Lower leg skin (tissue), 3 donors: ENCODE results near the gene PMP22.

Source experiments
- POLR2A ChIP-seq, 2 donors: fragments of 450-650 bp; IDR thresholded peaks; one replicate each; pipeline ENCODE4 v1.6.1; 2016 to 2017; ENCODE audit warnings: antibody characterized with exemption in 2 of 2, mild to moderate bottlenecking in 1 of 2, moderate library complexity in 1 of 2
- TF ChIP-seq, protein P1 (sequence below), 3 donors: fragments of 450-650 bp; IDR thresholded peaks; one replicate each; pipeline ENCODE4 v1.5.1; 2016; ENCODE audit warnings: antibody characterized with exemption in 3 of 3, mild to moderate bottlenecking in 3 of 3, moderate library complexity in 2 of 3

DNA sequence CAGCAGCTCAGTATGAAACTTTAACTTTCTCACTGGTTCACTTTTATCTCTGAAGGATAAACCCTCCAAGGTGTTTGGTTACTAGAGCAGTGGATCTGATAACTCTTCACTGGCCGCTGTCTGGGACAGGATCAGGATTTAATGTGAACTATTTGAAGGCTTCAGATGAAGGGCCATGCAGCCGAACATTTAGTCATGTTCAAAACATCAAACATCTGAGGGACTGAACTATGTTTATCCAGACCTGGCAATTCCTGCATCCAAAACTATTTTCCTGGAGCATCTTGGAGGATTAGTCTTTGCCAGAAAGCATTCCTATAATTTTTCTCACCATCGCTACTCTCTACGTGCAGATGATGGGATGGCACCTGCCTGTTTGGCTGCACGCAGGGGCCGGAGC is 20.3 kb upstream of the PMP22 start:
- TF ChIP-seq POLR2A (IDR thresholded peaks at IDR 0.05) = no peak
- TF ChIP-seq, protein P1, sequence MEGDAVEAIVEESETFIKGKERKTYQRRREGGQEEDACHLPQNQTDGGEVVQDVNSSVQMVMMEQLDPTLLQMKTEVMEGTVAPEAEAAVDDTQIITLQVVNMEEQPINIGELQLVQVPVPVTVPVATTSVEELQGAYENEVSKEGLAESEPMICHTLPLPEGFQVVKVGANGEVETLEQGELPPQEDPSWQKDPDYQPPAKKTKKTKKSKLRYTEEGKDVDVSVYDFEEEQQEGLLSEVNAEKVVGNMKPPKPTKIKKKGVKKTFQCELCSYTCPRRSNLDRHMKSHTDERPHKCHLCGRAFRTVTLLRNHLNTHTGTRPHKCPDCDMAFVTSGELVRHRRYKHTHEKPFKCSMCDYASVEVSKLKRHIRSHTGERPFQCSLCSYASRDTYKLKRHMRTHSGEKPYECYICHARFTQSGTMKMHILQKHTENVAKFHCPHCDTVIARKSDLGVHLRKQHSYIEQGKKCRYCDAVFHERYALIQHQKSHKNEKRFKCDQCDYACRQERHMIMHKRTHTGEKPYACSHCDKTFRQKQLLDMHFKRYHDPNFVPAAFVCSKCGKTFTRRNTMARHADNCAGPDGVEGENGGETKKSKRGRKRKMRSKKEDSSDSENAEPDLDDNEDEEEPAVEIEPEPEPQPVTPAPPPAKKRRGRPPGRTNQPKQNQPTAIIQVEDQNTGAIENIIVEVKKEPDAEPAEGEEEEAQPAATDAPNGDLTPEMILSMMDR (IDR thresholded peaks at IDR 0.05) = no peak
